ENCODE measurements around the gene CAMK2A.

GRCh38 chr5:150326707-150327106, 37.1 kb upstream of the CAMK2A start:
- TF ChIP-seq POLR2AphosphoS5 (IDR thresholded peaks at IDR 0.05; ENCODE audit: low read depth, low read length) (no peak), POLR2A (IDR thresholded peaks at IDR 0.05; ENCODE audit: low read depth, low read length) (no peak), TAF1 (IDR thresholded peaks at IDR 0.05; ENCODE audit: low read depth, low read length) (no peak), POU2F2 (IDR thresholded peaks at IDR 0.05; ENCODE audit: low read depth, low read length) (no peak), SPI1 (IDR thresholded peaks at IDR 0.05; ENCODE audit: low read depth, low read length) (no peak)
